HepG2 (cell line): ENCODE data around the gene CCDC57. TPM values are rescaled to one million over a fixed set of nuclear protein-coding genes. Genes with fewer than 3 reads are reported as not detected.

Experiments used
- CBFB ChIP-seq: sonication (generic); formaldehyde crosslinking; IDR thresholded peaks from 2 replicates; pipeline ENCODE4 v1.4.0; 2020; ENCODE audit warnings: missing genetic modification reagents
- DNMT1 ChIP-seq: sonication (generic); formaldehyde crosslinking; IDR thresholded peaks from 2 replicates; pipeline ENCODE4 v1.5.1; 2020; ENCODE audit warnings: mild to moderate bottlenecking, missing genetic modification reagents
- ESRRA ChIP-seq: sonication (generic); formaldehyde crosslinking; IDR thresholded peaks from 2 replicates; pipeline ENCODE4 v1.5.1; 2020; ENCODE audit warnings: mild to moderate bottlenecking, low read depth, missing genetic modification reagents
- MBNL3 ChIP-seq: fragments of 250-450 bp; sonication (Bioruptor Pico); conservative IDR thresholded peaks from 2 replicates; pipeline ENCODE4 v1.8.0; 2022; ENCODE audit warnings: mild to moderate bottlenecking, inconsistent platforms
- NFATC3 ChIP-seq: sonication (generic); formaldehyde crosslinking; IDR thresholded peaks from 2 replicates; pipeline ENCODE4 v1.5.1; 2020; ENCODE audit warnings: mild to moderate bottlenecking, missing genetic modification reagents
- TBP ChIP-seq: sonication (generic); formaldehyde crosslinking; IDR thresholded peaks from 2 replicates; pipeline ENCODE4 v1.5.0; 2020; ENCODE audit warnings: missing genetic modification reagents
- ZNF251 ChIP-seq: sonication (generic); formaldehyde crosslinking; IDR thresholded peaks from 2 replicates; pipeline ENCODE4 v1.9.0; 2021; ENCODE audit warnings: mild to moderate bottlenecking, missing genetic modification reagents
- ZNF3 ChIP-seq: IDR thresholded peaks from 2 replicates; pipeline ENCODE4 v1.7.0; 2017; ENCODE audit warnings: inconsistent platforms
- ZNF30 ChIP-seq: sonication (generic); formaldehyde crosslinking; IDR thresholded peaks from 2 replicates; pipeline ENCODE4 v1.5.0; 2020; ENCODE audit warnings: mild to moderate bottlenecking, missing genetic modification reagents
- ZNF33A ChIP-seq: sonication (generic); formaldehyde crosslinking; IDR thresholded peaks from 2 replicates; pipeline ENCODE4 v1.5.1; 2020; ENCODE audit warnings: missing genetic modification reagents, mild to moderate bottlenecking, moderate library complexity, borderline replicate concordance
- ZNF550 ChIP-seq: sonication (generic); formaldehyde crosslinking; IDR thresholded peaks from 2 replicates; pipeline ENCODE4 v1.4.0; 2020; ENCODE audit warnings: mild to moderate bottlenecking, missing genetic modification reagents, borderline replicate concordance
- ZNF839 ChIP-seq: sonication (generic); formaldehyde crosslinking; IDR thresholded peaks from 2 replicates; pipeline ENCODE4 v1.4.0; 2020; ENCODE audit warnings: missing genetic modification reagents, mild to moderate bottlenecking, borderline replicate concordance
- ZNF878 ChIP-seq: sonication (generic); formaldehyde crosslinking; IDR thresholded peaks from 2 replicates; pipeline ENCODE4 v1.8.1; 2023; ENCODE audit warnings: mild to moderate bottlenecking, missing genetic modification reagents, moderate library complexity
- ZSCAN30 ChIP-seq: sonication (generic); formaldehyde crosslinking; IDR thresholded peaks from 2 replicates; pipeline ENCODE4 v1.5.0; 2020; ENCODE audit warnings: mild to moderate bottlenecking, missing genetic modification reagents
- polyA plus RNA-seq, 8 experiments: library from polyadenylated mRNA; depleted of rRNA in 3 of 8; stranded (reverse) in 7 of 8; unstranded in 1 of 8; fragments of >200 nt; fragmentation: Illumina TruSeq in 4 of 8; extraction: Trizol in 4 of 8; gene quantifications; 2 replicates each; pipeline versions ENCODE4 v1.2.1 to v1.2.3, GENCODE V29; 2011 to 2016; ENCODE audit warnings: low read depth in 4 of 8, missing spikeins in 1 of 8, mixed read lengths in 1 of 8; ENCODE audit not compliant: insufficient read depth in 1 of 8
- total RNA-seq, 5 experiments: library from RNA; depleted of rRNA; stranded (reverse); fragments of >200 nt; fragmentation: Illumina TruSeq; extraction: Trizol; gene quantifications; 2 replicates each; pipeline ENCODE4 v1.2.3, GENCODE V29; 2016; ENCODE audit warnings: low read depth in 1 of 5
- TF ChIP-seq, protein P1 (sequence below): sonication (generic); formaldehyde crosslinking; IDR thresholded peaks from one replicate; pipeline ENCODE4 v1.5.1; 2020; ENCODE audit warnings: mild to moderate bottlenecking, missing genetic modification reagents; ENCODE audit errors: not compliant biosample characterization
- TF ChIP-seq, protein P2 (sequence below): sonication (generic); formaldehyde crosslinking; IDR thresholded peaks from 2 replicates; pipeline ENCODE4 v1.5.0; 2020; ENCODE audit warnings: mild to moderate bottlenecking, missing genetic modification reagents
- TF ChIP-seq, protein P3 (sequence below): sonication (generic); formaldehyde crosslinking; IDR thresholded peaks from 2 replicates; pipeline ENCODE4 v1.5.0; 2020; ENCODE audit warnings: missing genetic modification reagents
- TF ChIP-seq, protein P4 (sequence below): sonication (generic); formaldehyde crosslinking; IDR thresholded peaks from 2 replicates; pipeline ENCODE4 v1.5.1; 2020; ENCODE audit warnings: mild to moderate bottlenecking, moderate library complexity, missing genetic modification reagents

The CCDC57 gene
- total and polyA plus RNA-seq, 2 of the 13 experiments (the other 11 are each of a cell fraction or from before 2014, with no cell fraction given): 59.3 to 59.9 TPM

DNA sequence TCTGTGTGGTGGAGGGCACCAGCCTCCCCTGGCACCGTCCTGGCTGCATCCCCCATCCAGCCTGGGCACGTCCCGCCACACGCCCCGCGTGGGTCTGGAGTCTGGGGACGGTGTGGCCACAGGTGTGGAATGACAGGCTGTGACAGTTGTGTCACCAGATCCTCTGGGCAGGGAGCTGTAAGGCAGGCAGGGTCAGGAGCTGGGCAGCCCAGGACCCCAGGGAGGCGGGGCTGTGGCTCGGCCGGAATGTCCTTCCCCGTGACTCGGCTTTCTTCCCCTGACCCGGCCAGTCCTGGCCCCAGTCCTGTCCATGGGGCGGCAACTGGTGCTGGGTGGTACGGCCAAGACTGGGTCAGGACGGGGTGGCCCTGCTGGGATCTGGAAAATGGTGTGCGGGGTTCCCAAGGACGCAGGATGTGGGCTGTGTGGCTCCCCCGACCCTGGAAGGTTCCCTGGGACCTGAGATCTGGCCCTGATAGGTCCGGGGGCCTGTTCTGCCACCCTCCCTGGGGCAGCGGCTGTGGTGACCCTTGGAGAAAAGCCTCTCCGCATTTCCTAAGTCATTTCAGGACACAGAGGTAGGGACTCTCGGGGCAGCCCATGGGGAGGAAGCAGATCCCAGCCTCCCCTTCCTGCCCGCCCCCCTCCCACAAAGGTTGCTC, 12.9 kb upstream of the CCDC57 start (continued):
- TF ChIP-seq CBFB (CRISPR knock-in tag) (peak; percentile 18; the same call in 1 of the 2 replicates), NFATC3 (CRISPR knock-in tag) (0 out of 2 replicates have a peak, but pooled peaks have one; percentile 42), MBNL3 (CRISPR knock-in tag) (no peak), DNMT1 (CRISPR knock-in tag) (no peak), ZNF550 (CRISPR knock-in tag) (0 out of 2 replicates have a peak, but pooled peaks have one; percentile 62), ZNF878 (CRISPR knock-in tag) (no peak), TBP (CRISPR knock-in tag) (no peak), ESRRA (CRISPR knock-in tag) (no peak), ZNF3 (CRISPR knock-in tag) (no peak), ZNF33A (CRISPR knock-in tag) (no peak), ZSCAN30 (CRISPR knock-in tag) (no peak), ZNF30 (CRISPR knock-in tag) (no peak), ZNF839 (CRISPR knock-in tag) (no peak; the same call in 1 of the 2 replicates), ZNF251 (CRISPR knock-in tag) (no peak)
- TF ChIP-seq, protein P1, sequence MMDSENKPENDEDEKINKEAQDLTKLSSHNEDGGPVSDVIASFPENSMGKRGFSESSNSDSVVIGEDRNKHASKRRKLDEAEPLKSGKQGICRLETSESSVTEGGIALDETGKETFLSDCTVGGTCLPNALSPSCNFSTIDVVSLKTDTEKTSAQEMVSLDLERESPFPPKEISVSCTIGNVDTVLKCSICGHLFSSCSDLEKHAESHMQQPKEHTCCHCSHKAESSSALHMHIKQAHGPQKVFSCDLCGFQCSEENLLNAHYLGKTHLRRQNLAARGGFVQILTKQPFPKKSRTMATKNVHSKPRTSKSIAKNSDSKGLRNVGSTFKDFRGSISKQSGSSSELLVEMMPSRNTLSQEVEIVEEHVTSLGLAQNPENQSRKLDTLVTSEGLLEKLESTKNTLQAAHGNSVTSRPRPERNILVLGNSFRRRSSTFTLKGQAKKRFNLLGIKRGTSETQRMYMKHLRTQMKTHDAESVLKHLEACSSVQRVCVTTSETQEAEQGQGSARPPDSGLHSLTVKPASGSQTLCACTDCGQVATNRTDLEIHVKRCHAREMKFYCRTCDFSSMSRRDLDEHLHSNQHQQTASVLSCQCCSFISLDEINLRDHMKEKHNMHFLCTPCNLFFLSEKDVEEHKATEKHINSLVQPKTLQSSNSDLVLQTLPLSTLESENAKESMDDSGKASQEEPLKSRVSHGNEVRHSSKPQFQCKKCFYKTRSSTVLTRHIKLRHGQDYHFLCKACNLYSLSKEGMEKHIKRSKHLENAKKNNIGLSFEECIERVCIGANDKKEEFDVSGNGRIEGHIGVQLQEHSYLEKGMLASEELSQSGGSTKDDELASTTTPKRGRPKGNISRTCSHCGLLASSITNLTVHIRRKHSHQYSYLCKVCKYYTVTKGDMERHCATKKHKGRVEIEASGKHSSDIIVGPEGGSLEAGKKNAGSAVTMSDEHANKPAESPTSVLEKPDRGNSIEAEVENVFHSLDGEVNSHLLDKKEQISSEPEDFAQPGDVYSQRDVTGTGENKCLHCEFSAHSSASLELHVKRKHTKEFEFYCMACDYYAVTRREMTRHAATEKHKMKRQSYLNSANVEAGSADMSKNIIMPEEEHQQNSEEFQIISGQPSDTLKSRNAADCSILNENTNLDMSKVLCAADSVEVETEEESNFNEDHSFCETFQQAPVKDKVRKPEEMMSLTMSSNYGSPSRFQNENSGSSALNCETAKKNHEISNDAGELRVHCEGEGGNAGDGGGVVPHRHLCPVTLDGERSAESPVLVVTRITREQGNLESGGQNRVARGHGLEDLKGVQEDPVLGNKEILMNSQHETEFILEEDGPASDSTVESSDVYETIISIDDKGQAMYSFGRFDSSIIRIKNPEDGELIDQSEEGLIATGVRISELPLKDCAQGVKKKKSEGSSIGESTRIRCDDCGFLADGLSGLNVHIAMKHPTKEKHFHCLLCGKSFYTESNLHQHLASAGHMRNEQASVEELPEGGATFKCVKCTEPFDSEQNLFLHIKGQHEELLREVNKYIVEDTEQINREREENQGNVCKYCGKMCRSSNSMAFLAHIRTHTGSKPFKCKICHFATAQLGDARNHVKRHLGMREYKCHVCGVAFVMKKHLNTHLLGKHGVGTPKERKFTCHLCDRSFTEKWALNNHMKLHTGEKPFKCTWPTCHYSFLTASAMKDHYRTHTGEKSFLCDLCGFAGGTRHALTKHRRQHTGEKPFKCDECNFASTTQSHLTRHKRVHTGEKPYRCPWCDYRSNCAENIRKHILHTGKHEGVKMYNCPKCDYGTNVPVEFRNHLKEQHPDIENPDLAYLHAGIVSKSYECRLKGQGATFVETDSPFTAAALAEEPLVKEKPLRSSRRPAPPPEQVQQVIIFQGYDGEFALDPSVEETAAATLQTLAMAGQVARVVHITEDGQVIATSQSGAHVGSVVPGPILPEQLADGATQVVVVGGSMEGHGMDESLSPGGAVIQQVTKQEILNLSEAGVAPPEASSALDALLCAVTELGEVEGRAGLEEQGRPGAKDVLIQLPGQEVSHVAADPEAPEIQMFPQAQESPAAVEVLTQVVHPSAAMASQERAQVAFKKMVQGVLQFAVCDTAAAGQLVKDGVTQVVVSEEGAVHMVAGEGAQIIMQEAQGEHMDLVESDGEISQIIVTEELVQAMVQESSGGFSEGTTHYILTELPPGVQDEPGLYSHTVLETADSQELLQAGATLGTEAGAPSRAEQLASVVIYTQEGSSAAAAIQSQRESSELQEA (CRISPR knock-in tag): peak; percentile 61
- TF ChIP-seq, protein P2, sequence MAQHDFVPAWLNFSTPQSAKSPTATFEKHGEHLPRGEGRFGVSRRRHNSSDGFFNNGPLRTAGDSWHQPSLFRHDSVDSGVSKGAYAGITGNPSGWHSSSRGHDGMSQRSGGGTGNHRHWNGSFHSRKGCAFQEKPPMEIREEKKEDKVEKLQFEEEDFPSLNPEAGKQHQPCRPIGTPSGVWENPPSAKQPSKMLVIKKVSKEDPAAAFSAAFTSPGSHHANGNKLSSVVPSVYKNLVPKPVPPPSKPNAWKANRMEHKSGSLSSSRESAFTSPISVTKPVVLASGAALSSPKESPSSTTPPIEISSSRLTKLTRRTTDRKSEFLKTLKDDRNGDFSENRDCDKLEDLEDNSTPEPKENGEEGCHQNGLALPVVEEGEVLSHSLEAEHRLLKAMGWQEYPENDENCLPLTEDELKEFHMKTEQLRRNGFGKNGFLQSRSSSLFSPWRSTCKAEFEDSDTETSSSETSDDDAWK: no peak
- TF ChIP-seq, protein P3, sequence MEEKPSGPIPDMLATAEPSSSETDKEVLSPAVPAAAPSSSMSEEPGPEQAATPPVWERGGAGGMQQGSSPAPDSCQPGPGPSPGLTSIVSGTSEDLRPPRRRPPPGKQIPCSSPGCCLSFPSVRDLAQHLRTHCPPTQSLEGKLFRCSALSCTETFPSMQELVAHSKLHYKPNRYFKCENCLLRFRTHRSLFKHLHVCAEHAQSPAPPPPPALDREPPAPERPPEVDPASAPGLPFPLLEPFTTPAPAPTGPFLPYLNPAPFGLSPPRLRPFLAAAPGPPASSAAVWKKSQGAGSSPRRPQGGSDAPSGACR: no peak
- TF ChIP-seq, protein P4, sequence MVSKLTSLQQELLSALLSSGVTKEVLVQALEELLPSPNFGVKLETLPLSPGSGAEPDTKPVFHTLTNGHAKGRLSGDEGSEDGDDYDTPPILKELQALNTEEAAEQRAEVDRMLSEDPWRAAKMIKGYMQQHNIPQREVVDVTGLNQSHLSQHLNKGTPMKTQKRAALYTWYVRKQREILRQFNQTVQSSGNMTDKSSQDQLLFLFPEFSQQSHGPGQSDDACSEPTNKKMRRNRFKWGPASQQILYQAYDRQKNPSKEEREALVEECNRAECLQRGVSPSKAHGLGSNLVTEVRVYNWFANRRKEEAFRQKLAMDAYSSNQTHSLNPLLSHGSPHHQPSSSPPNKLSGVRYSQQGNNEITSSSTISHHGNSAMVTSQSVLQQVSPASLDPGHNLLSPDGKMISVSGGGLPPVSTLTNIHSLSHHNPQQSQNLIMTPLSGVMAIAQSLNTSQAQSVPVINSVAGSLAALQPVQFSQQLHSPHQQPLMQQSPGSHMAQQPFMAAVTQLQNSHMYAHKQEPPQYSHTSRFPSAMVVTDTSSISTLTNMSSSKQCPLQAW: peak; percentile 31
